Tibial nerve (tissue), 4 donors: ENCODE data around the gene RNF6.

Experiments used
- CTCF ChIP-seq, 5 experiments: fragments of 200-600 bp in 3 of 5; fragments of 450-650 bp in 2 of 5; sonication (generic) in 3 of 5; IDR thresholded peaks; one replicate each; pipeline ENCODE4 v1.5.1; 2016 to 2019; ENCODE audit warnings: antibody characterized with exemption in 5 of 5, mild to moderate bottlenecking in 3 of 5, moderate library complexity in 2 of 5
- EP300 ChIP-seq, 2 donors: sonication (generic); formaldehyde crosslinking; IDR thresholded peaks; one replicate each; pipeline ENCODE4 v1.6.1; 2017; ENCODE audit warnings: antibody characterized with exemption in 2 of 2, mild to moderate bottlenecking in 1 of 2

- TF ChIP-seq CTCF (IDR thresholded peaks at IDR 0.05) (no peak), EP300 (IDR thresholded peaks at IDR 0.05) (no peak)
These were observed 53.3 kb downstream of the RNF6 start for GRCh38 chr13:26168835-26169234.
